Fibroblast of skin of abdomen (primary cell): Measurements from ENCODE around the gene SLC22A6. TPM values are rescaled to one million over a fixed set of nuclear protein-coding genes. Genes with fewer than 3 reads are reported as not detected.
A peak's percentile ranks its signal among the peaks of the same experiment; 100 is the strongest.

Source experiments
- DNase-seq: peaks from one replicate; pipeline ENCODE4 v3.0.0-alpha.2; 2013
- polyA plus RNA-seq, 2 experiments: library from polyadenylated mRNA; unstranded; fragments of 120-200 nt; gene quantifications; one replicate each; pipeline ENCODE4 v1.2.1, GENCODE V29; 2013; ENCODE audit not compliant: insufficient read length in 2 of 2

Gene SLC22A6
- polyA plus RNA-seq (2013, experiment 1 of 2; ENCODE audit: insufficient read length): not detected
- polyA plus RNA-seq (2013, experiment 2 of 2; ENCODE audit: insufficient read length): not detected

DNA sequence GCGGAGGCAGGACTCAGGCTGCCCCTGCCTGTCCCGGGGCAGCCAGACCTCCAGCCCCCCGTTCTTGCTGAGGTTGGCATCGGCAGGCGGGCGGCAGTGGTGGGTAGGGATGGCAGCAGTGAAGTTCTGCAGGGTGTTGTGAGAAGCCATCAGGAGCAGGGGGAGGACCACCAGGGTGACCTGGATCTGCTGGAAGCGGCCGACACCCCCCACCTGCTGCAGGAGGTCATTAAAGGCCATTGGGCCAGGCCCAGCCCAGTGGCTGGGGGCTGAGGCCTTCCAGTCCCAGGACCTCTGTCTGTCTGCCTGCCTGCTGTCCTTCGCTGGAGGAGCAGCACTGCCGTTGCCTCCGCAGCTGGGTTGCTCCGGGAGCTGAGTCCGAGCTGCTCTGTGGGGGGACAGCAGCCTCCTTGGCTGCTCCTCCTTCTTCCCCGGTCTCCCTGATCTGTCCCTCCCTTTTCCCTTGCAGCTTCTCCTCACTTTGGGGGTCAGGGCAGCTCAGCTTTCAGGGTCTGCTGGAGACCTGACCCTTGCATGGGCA, at the start of gene SLC22A6:
TSS of gene SLC22A6 (minus strand) at position 517 of the 541 bp plus-strand sequence. CDS start at position 240, 277 bp downstream.
- DNase-seq: no peak

DNA sequence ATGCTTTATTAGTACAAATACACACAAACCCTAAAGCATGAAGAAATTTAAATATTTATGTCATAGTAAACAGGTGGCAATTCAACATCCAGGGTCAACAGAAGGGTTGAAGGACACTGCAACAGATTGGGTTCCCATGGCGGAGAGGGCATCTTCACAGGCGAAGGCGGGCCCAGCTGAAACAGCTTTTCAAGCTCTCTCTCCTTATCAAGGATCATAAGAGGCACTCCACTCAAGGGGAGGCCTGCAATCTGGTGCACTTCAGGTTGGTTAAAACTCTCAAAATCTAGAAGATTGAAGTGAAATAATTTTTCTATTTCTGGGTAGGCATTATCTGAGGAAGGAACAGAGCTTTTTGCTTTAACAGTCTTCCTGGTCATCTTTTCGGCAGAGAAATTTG, 47.7 kb upstream of the SLC22A6 start:
- no peak for DNase-seq

- DNase-seq: peak; percentile 65
Measured at GRCh38 chr11:63023841-63024648, 39.3 kb upstream of the SLC22A6 start.

GRCh38 chr11:63023222-63023814, 38.6 kb upstream of the SLC22A6 start:
- DNase-seq: no peak

DNA sequence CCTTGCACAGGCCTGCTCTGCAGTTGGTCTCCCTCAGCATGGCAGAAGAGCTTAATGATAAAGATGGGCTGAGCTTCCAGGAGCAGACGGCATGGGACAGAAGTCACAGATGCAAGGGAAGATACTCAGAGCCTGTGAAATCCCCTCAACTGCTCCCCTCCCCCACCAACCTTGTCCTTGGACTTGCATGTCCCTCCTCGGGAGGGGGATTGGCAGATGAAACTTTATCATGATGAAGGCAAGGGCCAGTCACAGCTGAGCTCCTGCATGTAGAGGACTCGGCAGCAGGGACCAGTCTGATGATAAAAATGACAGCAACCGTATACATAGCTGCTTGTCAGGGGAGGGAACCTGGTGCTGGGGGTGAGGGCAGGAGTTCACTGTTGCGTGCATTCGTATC, 37.7 kb upstream of the SLC22A6 start:
- DNase-seq: no peak

DNA sequence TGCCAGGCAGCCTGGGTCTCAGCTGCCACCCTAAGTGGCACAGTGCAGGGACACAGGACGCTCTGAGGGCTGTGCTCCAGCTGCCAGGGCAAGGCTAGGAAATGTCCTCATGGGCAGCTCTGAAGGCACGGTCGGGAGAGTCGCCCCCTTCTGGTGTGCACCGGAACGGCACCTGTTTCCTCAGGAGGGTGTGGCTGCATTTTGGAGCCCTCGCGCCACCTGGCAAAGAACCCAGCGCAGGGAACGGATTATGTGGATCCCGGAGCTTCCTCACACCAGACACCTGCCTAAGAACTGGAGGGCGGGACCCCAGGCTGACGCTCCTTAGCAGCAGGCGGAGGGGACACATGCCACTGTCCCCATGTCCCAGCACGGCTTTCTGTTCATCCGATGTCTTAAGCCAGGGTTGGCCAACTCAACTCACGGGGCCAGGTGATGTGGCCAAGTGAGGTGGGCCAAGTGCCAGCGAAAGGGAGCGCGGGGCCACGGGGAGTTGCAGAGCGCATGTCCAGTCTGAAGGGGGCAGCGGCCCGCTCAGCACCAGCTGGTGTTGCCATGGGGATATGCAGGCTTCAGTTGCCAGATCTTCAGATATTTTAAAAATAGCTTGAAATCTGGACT, 36.0 kb upstream of the SLC22A6 start:
- no peak for DNase-seq

- no peak for DNase-seq
Measured at GRCh38 chr11:63019506-63019905, 34.7 kb upstream of the SLC22A6 start.

GRCh38 chr11:63017306-63017974, 32.7 kb upstream of the SLC22A6 start:
- no peak for DNase-seq

DNA sequence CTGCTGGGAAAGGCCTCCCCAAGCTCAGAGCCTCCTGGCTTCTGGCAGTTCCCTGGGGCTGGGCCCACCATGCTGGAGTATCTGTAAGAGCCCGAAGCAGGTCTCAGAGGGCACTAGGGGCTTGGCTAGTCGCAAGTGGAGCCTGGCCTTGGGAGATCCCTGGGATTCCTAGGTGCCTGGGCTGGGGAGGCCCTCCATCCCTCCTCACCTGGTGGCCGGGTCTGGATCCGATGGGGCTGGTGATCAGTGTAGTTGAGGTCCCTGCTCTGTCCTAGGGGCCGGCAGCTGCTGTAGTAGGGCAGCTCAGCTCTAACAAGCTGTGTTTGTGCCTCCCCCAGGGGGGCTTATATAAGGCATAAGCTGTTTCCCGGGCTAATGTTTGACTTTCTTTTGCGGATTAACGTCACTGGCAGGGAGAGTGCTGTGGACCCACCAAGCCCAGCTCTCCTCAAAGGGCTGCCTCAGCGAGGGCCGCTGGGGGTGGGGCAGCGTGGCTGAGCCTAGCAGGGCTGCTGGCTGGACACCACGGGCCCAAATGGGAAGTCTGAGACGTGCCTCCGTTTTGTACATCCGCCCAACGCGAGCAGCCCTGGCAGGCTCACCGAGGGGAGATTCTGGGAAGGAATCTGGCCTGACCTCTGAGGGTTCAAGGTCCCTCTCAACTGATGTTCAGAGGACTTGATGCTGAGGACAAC, 30.9 kb upstream of the SLC22A6 start, which contains the start of gene SLC22A8:
TSS of gene SLC22A8 (minus strand) at position 321 of the 695 bp plus-strand sequence. CDS start 883 bp downstream, outside the sequence.
- no peak for DNase-seq

GRCh38 chr11:63014408-63015055, 29.8 kb upstream of the SLC22A6 start:
- no peak for DNase-seq

DNA sequence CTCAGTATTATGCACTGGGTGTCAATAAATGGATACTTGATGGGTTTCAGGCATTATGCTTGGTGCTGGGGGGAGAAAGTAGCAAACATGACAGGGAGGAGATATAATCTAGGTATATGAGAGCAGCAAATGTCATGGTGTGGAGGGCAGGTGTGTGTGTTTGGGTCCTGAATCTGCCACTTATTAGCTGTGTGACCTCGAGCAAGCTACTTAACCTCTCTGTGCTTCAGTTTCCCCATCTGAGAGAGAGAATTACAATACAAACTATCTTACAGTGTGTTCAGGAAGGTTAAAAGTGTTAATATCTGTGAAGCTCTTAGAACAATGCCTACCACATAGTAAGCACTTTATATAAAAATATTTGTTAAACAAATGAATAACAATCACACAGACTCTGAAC, 28.1 kb upstream of the SLC22A6 start:
- DNase-seq: no peak

DNA sequence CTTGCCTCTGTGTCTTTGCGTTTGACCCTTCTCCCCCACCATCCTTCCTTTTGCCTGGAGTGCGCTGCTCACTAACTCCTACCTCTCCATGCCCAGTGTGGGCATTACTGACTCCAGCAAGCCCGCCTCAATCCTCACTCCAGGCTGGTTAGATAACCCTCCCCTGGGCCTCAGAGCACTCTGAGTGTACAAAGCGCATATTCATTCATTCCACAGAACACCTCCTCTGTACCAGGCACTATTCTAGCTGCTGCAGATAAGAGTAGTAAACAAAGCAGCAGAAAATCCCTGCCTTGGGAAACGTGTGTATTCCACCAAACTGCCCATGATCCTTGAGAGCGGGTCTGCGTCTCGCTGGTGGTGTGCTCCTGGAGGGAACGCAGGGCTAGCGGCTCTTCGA, 27.7 kb upstream of the SLC22A6 start:
- DNase-seq: no peak

DNA sequence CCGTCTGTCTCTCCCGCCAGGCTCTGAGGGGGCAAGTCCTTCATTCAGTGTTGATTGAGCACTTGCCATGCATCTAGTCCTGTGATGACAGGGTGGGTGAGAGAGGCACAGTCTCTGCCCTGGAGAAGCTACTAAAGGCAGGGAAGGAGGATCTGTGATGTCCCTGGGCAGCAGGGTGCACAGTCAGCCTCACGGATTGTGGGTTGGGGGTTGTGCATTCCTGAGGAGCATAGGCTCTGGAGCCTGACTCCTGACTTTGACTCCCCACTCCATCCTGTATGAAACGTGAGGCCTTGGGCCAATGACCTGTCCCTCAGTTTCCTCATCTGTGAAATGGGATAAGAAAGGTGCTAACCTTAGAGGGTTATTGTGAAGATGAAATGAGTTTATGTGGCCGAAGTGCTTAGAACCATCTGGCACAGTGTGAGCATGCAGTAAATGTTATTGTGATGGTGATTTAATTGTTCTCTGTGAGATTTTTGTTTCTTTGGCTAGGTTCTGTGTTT, 26.2 kb upstream of the SLC22A6 start:
- DNase-seq: no peak

GRCh38 chr11:63007920-63008319, 23.2 kb upstream of the SLC22A6 start:
- DNase-seq: no peak

DNA sequence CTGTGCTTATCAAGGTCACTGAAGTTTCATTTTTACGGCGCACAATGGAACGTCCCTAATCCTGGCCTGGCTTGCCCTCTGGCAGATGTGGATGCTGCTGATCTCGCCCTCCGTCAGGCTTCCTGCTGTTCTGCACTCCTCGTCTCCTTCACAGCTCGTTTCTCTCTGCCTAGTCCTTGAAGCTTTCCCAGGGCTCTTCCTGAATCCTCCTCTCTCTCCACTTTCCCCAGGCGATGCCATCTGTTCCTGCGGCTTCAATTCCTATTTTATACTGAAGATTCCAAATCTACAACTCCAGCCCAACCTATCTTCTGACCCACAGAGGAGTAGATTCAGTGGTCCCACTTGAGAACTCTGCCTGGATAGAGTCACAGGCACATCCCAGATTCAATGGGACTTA, 16.7 kb upstream of the SLC22A6 start:
- DNase-seq: no peak

DNA sequence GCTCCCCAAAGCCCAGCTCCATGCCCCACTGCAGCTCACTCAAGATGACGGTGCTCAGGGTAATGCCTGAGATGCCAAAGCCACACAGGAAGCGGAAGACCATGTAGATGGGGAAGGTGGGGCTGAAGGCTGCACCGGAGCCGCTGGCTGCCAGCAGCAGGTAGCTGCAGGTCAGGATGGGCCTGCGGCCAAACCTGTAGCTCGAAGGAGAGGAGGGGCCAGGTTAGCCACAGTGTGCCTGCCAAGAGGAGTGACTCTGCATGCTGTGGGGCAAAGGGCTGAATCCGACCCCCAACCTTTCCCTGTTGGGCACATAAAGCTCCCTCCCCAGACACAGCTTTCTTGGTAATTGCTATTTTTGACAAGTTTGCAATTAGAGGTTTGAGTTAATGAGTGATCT, 14.9 kb upstream of the SLC22A6 start:
- no peak for DNase-seq

DNA sequence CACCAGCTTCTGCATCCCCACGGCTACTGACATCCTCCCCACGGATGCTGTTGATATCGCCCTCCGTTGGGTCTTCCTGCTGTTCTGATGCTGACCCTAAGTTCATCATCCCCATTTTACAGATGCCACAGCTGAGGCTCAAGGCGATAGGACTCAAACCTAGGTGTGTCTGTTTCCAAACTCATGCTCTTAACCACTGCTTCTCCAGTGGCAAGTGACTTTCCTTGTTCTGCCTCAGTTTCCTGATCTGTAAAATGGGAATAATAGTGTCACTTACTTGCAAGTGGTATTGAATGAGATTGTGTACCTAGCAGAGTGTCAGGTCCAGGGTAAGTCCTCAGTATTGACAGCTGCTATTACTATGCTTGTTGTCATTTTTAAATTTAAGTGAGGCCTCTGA, 14.4 kb upstream of the SLC22A6 start:
- DNase-seq: no peak

- no peak for DNase-seq
Measured at GRCh38 chr11:62996271-62996670, 11.5 kb upstream of the SLC22A6 start.

DNA sequence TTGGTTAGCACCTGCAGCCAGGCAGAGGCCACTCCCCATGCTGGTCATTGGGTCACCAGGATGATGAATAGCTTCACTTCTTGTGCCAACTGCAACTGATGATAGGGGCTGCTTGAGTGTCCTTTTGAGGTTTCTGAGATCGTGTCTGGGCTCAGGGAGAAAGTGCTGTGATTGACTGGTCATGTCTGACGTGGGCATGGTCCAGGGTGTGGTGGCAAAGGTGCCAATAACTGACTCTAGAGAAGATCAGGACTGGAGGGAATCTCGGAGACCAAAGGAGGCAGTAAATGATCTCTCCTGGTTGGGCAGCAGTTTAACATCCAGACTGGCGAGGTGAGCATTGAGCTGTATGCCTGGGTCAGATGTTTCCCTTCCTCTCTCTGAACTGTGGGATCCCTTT, 10.0 kb upstream of the SLC22A6 start:
- DNase-seq: no peak

DNA sequence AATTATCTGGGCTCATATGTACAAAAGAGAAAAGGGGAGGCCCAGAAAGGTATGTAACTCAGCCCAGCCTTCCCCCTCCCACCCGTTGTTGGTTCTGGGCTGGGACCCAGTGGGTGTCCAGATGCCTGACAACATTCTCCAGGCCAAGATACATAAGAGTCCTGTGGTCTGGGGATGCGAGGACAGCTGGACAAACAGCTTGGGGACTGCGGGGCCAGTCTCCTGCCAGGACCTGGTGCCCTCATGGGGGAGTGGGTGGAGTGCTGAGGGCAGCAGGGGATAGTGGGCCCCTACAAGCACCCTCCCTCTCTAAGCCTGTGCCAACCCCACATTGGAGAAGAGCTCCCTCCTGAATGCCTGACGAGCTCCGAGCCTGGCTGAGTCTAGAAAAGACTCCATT, 3.5 kb upstream of the SLC22A6 start:
- DNase-seq: no peak

GRCh38 chr11:62985041-62985750, 429 bp upstream of the SLC22A6 start:
- no peak for DNase-seq
